Astrocyte (in vitro differentiated cells and primary cell): ENCODE data around the gene CD34. TPM values are rescaled to one million over a fixed set of nuclear protein-coding genes. Genes with fewer than 3 reads are reported as not detected.

Source experiments
- DNase-seq: peaks from one replicate; pipeline ENCODE4 v3.0.0-alpha.2; 2010; ENCODE audit warnings: low read depth
- FAIRE-seq: peaks from 2 replicates; lab custom pipeline; 2011; peaks lifted over from hg19 to GRCh38; lab: Jason Lieb, UNC
- H2AFZ ChIP-seq: 2 replicates; pipeline ENCODE4 v1.6.0; 2012; ENCODE audit warnings: low read depth, low read length, inconsistent platforms
- H3K27ac ChIP-seq: 2 replicates; pipeline ENCODE4 v1.5.1; 2011; ENCODE audit warnings: low read depth, low read length, inconsistent platforms
- H3K27me3 ChIP-seq: 2 replicates; pipeline ENCODE4 v1.6.0; 2011; ENCODE audit warnings: low read length, inconsistent platforms; ENCODE audit not compliant: insufficient read depth
- H3K36me3 ChIP-seq: 2 replicates; pipeline ENCODE4 v1.5.1; 2011; ENCODE audit warnings: low read length, inconsistent platforms; ENCODE audit not compliant: insufficient read depth
- H3K4me1 ChIP-seq: 2 replicates; pipeline ENCODE4 v1.5.1; 2011; ENCODE audit warnings: low read length, inconsistent platforms; ENCODE audit not compliant: insufficient read depth
- H3K4me2 ChIP-seq: 2 replicates; pipeline ENCODE4 v1.6.0; 2012; ENCODE audit warnings: low read length, inconsistent platforms
- H3K4me3 ChIP-seq: 2 replicates; pipeline ENCODE4 v1.5.1; 2011; ENCODE audit warnings: low read depth, mild to moderate bottlenecking, low read length, inconsistent platforms; ENCODE audit not compliant: insufficient read depth
- H3K79me2 ChIP-seq: 2 replicates; pipeline ENCODE4 v1.6.0; 2012; ENCODE audit warnings: mild to moderate bottlenecking, low read length, inconsistent platforms; ENCODE audit not compliant: insufficient read depth
- H3K9ac ChIP-seq: 2 replicates; pipeline ENCODE4 v1.6.0; 2012; ENCODE audit warnings: mild to moderate bottlenecking, low read length, inconsistent platforms
- H3K9me3 ChIP-seq: 2 replicates; pipeline ENCODE4 v1.5.1; 2012; ENCODE audit warnings: low read depth, mild to moderate bottlenecking, low read length, inconsistent platforms; ENCODE audit not compliant: insufficient read depth
- H4K20me1 ChIP-seq: 2 replicates; pipeline ENCODE4 v1.6.0; 2012; ENCODE audit warnings: low read length, inconsistent platforms; ENCODE audit not compliant: insufficient read depth
- H3K27ac Mint-ChIP-seq: one replicate; pipeline ENCODE4 v1.8.0; 2021; ENCODE audit warnings: mild to moderate bottlenecking, mixed read lengths; ENCODE audit not compliant: unreplicated experiment
- H3K27me3 Mint-ChIP-seq: one replicate; pipeline ENCODE4 v1.8.0; 2021; ENCODE audit warnings: low read depth, mixed read lengths; ENCODE audit not compliant: unreplicated experiment
- H3K36me3 Mint-ChIP-seq: one replicate; pipeline ENCODE4 v1.8.0; 2021; ENCODE audit warnings: low read depth, mixed read lengths; ENCODE audit not compliant: unreplicated experiment
- H3K4me1 Mint-ChIP-seq: one replicate; pipeline ENCODE4 v1.8.0; 2021; ENCODE audit warnings: low read depth, mixed read lengths; ENCODE audit not compliant: unreplicated experiment
- H3K4me3 Mint-ChIP-seq: one replicate; pipeline ENCODE4 v1.8.0; 2021; ENCODE audit warnings: mild to moderate bottlenecking, moderate library complexity, mixed read lengths; ENCODE audit not compliant: unreplicated experiment
- H3K9me3 Mint-ChIP-seq: one replicate; pipeline ENCODE4 v1.8.0; 2021; ENCODE audit warnings: mild to moderate bottlenecking, mixed read lengths; ENCODE audit not compliant: unreplicated experiment
- CTCF ChIP-seq: IDR thresholded peaks from 2 replicates; pipeline ENCODE4 v1.5.1; 2011; ENCODE audit warnings: low read depth, mild to moderate bottlenecking, inconsistent platforms, low read length, moderate library complexity; ENCODE audit not compliant: insufficient read depth
- EZH2 ChIP-seq: IDR thresholded peaks from 2 replicates; pipeline ENCODE4 v1.6.1; 2012; ENCODE audit warnings: mild to moderate bottlenecking, low read length, inconsistent platforms; ENCODE audit not compliant: insufficient read depth
- total RNA-seq: library from RNA; stranded (reverse); gene quantifications from 2 replicates; pipeline ENCODE4 v1.2.1, GENCODE V29; 2021

The CD34 gene
- total RNA-seq, 1 donor from 2014 or later: 0.45 TPM

- DNase-seq: no peak
- Histone ChIP-seq H3K36me3 (no peaks in the 10 kb centered on the region), H3K27ac (no peak overlapping the region), H3K4me1 (peaks cover 7% of the 10 kb centered on the region), H4K20me1 (no peaks in the 10 kb centered on the region), H3K4me3 (no peak overlapping the region), H3K9me3 (no peaks in the 10 kb centered on the region), H3K4me2 (no peak overlapping the region), H2AFZ (no peak overlapping the region), H3K27me3 (no peaks in the 10 kb centered on the region), H3K79me2 (peaks cover 4% of the 10 kb centered on the region), H3K9ac (no peak overlapping the region)
- Mint-ChIP-seq H3K9me3 (no peaks in the 10 kb centered on the region), H3K27me3 (peaks cover 31% of the 10 kb centered on the region), H3K4me3 (no peak overlapping the region), H3K4me1 (peaks cover 1% of the 10 kb centered on the region), H3K27ac (no peak overlapping the region), H3K36me3 (no peaks in the 10 kb centered on the region)
- TF ChIP-seq EZH2 (no peak), CTCF (no peak)
- FAIRE-seq: no peak
These were observed 38.3 kb downstream of the CD34 start for GRCh38 chr1:207872621-207873020.

- H3K9me3 Mint-ChIP-seq: no peaks in the 10 kb centered on the region
- no peak overlapping the region for H3K4me3 ChIP-seq
- H3K36me3 Mint-ChIP-seq: peaks cover 3% of the 10 kb centered on the region
- H3K4me1 Mint-ChIP-seq: peaks cover 1% of the 10 kb centered on the region
- no peak overlapping the region for H3K27ac ChIP-seq
- H2AFZ ChIP-seq: no peak overlapping the region
- no peaks in the 10 kb centered on the region for H3K36me3 ChIP-seq
- no peak overlapping the region for H3K9ac ChIP-seq
- TF ChIP-seq CTCF (no peak), EZH2 (no peak)
- no peaks in the 10 kb centered on the region for H4K20me1 ChIP-seq
- no peak overlapping the region for H3K4me2 ChIP-seq
- H3K4me3 Mint-ChIP-seq: no peak overlapping the region
- no peak for DNase-seq
- no peaks in the 10 kb centered on the region for H3K27me3 ChIP-seq
- no peak overlapping the region for H3K27ac Mint-ChIP-seq
- peaks cover 7% of the 10 kb centered on the region for H3K4me1 ChIP-seq
- no peaks in the 10 kb centered on the region for H3K9me3 ChIP-seq
- H3K27me3 Mint-ChIP-seq: peaks cover 32% of the 10 kb centered on the region
- H3K79me2 ChIP-seq: peaks cover 4% of the 10 kb centered on the region
- no peak for FAIRE-seq
These were observed 39.7 kb downstream of the CD34 start for GRCh38 chr1:207871117-207871649.

- H3K4me1 Mint-ChIP-seq: peaks cover 1% of the 10 kb centered on the region
- no peak overlapping the region for H3K9ac ChIP-seq
- H4K20me1 ChIP-seq: no peaks in the 10 kb centered on the region
- H3K79me2 ChIP-seq: peaks cover 4% of the 10 kb centered on the region
- peaks cover 7% of the 10 kb centered on the region for H3K4me1 ChIP-seq
- H3K36me3 Mint-ChIP-seq: peaks cover 4% of the 10 kb centered on the region
- DNase-seq: no peak
- H3K4me3 Mint-ChIP-seq: no peak overlapping the region
- H3K27me3 ChIP-seq: no peaks in the 10 kb centered on the region
- H2AFZ ChIP-seq: no peak overlapping the region
- no peak for FAIRE-seq
- peaks cover 32% of the 10 kb centered on the region for H3K27me3 Mint-ChIP-seq
- H3K9me3 ChIP-seq: no peaks in the 10 kb centered on the region
- no peak overlapping the region for H3K4me3 ChIP-seq
- no peaks in the 10 kb centered on the region for H3K9me3 Mint-ChIP-seq
- H3K36me3 ChIP-seq: no peaks in the 10 kb centered on the region
- H3K27ac Mint-ChIP-seq: no peak overlapping the region
- H3K4me2 ChIP-seq: no peak overlapping the region
- H3K27ac ChIP-seq: no peak overlapping the region
- TF ChIP-seq CTCF (no peak), EZH2 (no peak)
These were observed 40.5 kb downstream of the CD34 start for GRCh38 chr1:207870306-207871031.
